H1 (cell line): ENCODE data around the gene IQCF5. TPM values are rescaled to one million over a fixed set of nuclear protein-coding genes. Genes with fewer than 3 reads are reported as not detected.

Experiments used
- CTCF ChIA-PET: fragments of 300-600 bp; sonication (Branson Sonifier 250); formaldehyde crosslinking; loops from one replicate; lab custom pipeline; 2021; ENCODE audit not compliant: partially characterized antibody; lab: Charles Lee
- POLR2A ChIA-PET: fragments of 300-600 bp; sonication (Branson Sonifier 250); formaldehyde crosslinking; loops from one replicate; lab custom pipeline; 2021; ENCODE audit warnings: inconsistent platforms; ENCODE audit not compliant: partially characterized antibody; lab: Charles Lee
- DNase-seq, 2 experiments: peaks; one replicate each; pipeline versions ENCODE4 v3.0.0 to v3.0.0-alpha.2; 2010 to 2022; ENCODE audit warnings: low spot score in 2 of 2, low read depth in 1 of 2, mixed read lengths in 1 of 2
- FAIRE-seq: peaks from 2 replicates; lab custom pipeline; 2011; peaks lifted over from hg19 to GRCh38; lab: Jason Lieb, UNC
- H2AFZ ChIP-seq: 2 replicates; pipeline ENCODE4 v1.8.1; 2012; ENCODE audit warnings: low read length, inconsistent platforms
- H2AK5ac ChIP-seq: 2 replicates; pipeline ENCODE4 v1.6.1; 2013; ENCODE audit warnings: low read depth, low read length
- H2BK120ac ChIP-seq: replicated peaks from 2 replicates; pipeline ENCODE3; 2013; ENCODE audit warnings: low read depth, low read length, inconsistent platforms
- H2BK12ac ChIP-seq: 2 replicates; pipeline ENCODE4 v1.6.1; 2013; ENCODE audit warnings: low read depth, low read length
- H2BK15ac ChIP-seq: 2 replicates; pipeline ENCODE4 v1.6.1; 2013; ENCODE audit warnings: low read length
- H2BK20ac ChIP-seq: 2 replicates; pipeline ENCODE4 v1.6.1; 2013; ENCODE audit warnings: low read length
- H2BK5ac ChIP-seq: 2 replicates; pipeline ENCODE4 v1.6.1; 2013; ENCODE audit warnings: low read depth, low read length
- H3K14ac ChIP-seq: 2 replicates; pipeline ENCODE4 v1.6.1; 2013; ENCODE audit warnings: inconsistent platforms; ENCODE audit not compliant: insufficient read length
- H3K18ac ChIP-seq: 2 replicates; pipeline ENCODE4 v1.6.1; 2013; ENCODE audit warnings: low read length; ENCODE audit errors: extremely low read depth
- H3K23ac ChIP-seq: 2 replicates; pipeline ENCODE4 v1.6.1; 2013; ENCODE audit warnings: inconsistent platforms; ENCODE audit not compliant: insufficient read length
- H3K23me2 ChIP-seq: 2 replicates; pipeline ENCODE4 v1.6.1; 2013; ENCODE audit warnings: low read depth, low read length
- H3K27ac ChIP-seq: 2 replicates; pipeline ENCODE4 v1.6.1; 2011; ENCODE audit warnings: low read depth, low read length, inconsistent platforms
- H3K27me3 ChIP-seq, 4 experiments: replicated peaks in 1 of 4; 1 replicate in 1 of 4; 2 replicates in 3 of 4; pipeline versions ENCODE4 v1.6.1 to v1.8.1; 2011 to 2013; ENCODE audit warnings: low read length in 3 of 4, mild to moderate bottlenecking in 3 of 4, inconsistent platforms in 2 of 4, mixed read lengths in 2 of 4, moderate library complexity in 1 of 4; ENCODE audit not compliant: control insufficient read depth in 3 of 4, insufficient read depth in 3 of 4; ENCODE audit errors: extremely low read depth in 1 of 4
- H3K36me3 ChIP-seq, 4 experiments: 2 replicates each; pipeline versions ENCODE4 v1.6.1 to v1.8.1; 2011 to 2013; ENCODE audit warnings: mild to moderate bottlenecking in 4 of 4, low read length in 3 of 4, moderate library complexity in 2 of 4, control low read depth in 1 of 4, inconsistent platforms in 1 of 4; ENCODE audit not compliant: insufficient read depth in 4 of 4, control insufficient read depth in 2 of 4
- H3K4ac ChIP-seq: replicated peaks from 2 replicates; pipeline ENCODE3; 2013; ENCODE audit warnings: low read length, low read depth, mixed read lengths, inconsistent platforms; ENCODE audit not compliant: insufficient read length
- H3K4me1 ChIP-seq, 4 experiments: replicated peaks in 1 of 4; 1 replicate in 1 of 4; 2 replicates in 3 of 4; pipeline versions ENCODE4 v1.6.1 to v1.8.1; 2011 to 2013; ENCODE audit warnings: low read length in 3 of 4, inconsistent platforms in 2 of 4, mixed read lengths in 1 of 4; ENCODE audit not compliant: insufficient read depth in 4 of 4, control insufficient read depth in 3 of 4
- H3K4me2 ChIP-seq, 2 experiments: 2 replicates each; pipeline versions ENCODE4 v1.6.1 to v1.8.1; 2011 to 2013; ENCODE audit warnings: low read depth in 2 of 2, low read length in 2 of 2, control low read depth in 1 of 2, inconsistent platforms in 1 of 2, mild to moderate bottlenecking in 1 of 2; ENCODE audit not compliant: insufficient read depth in 1 of 2
- H3K4me3 ChIP-seq, 4 experiments: fragments of 200-600, 300-600 bp in 1 of 4; sonication (generic), shearing (Covaris generic), sonication (Bioruptor Twin) in 1 of 4; 2 replicates each; pipeline versions ENCODE4 v1.5.1 to v1.8.1; 2011 to 2016; ENCODE audit warnings: low read length in 4 of 4, low read depth in 3 of 4, control low read depth in 2 of 4, inconsistent platforms in 2 of 4, mild to moderate bottlenecking in 2 of 4, mixed read lengths in 1 of 4, moderate library complexity in 1 of 4; ENCODE audit not compliant: insufficient read depth in 2 of 4; ENCODE audit errors: extremely low read depth in 1 of 4
- H3K56ac ChIP-seq: replicated peaks from 2 replicates; pipeline ENCODE3; 2013; ENCODE audit warnings: low read depth, mild to moderate bottlenecking, mixed read lengths, low read length, inconsistent platforms; ENCODE audit not compliant: insufficient read length
- H3K79me1 ChIP-seq: 2 replicates; pipeline ENCODE4 v1.6.1; 2013; ENCODE audit warnings: low read depth, low read length, control low read depth
- H3K79me2 ChIP-seq, 2 experiments: 2 replicates each; pipeline versions ENCODE4 v1.6.1 to v1.8.1; 2012 to 2013; ENCODE audit warnings: low read length in 2 of 2, mild to moderate bottlenecking in 2 of 2, inconsistent platforms in 1 of 2; ENCODE audit not compliant: insufficient read depth in 2 of 2, control insufficient read depth in 1 of 2
- H3K9ac ChIP-seq, 4 experiments: replicated peaks in 1 of 4; 1 replicate in 1 of 4; 2 replicates in 3 of 4; pipeline versions ENCODE4 v1.6.1 to v1.8.1; 2011 to 2013; ENCODE audit warnings: low read depth in 3 of 4, low read length in 3 of 4, control low read depth in 2 of 4, mild to moderate bottlenecking in 2 of 4, moderate library complexity in 2 of 4, inconsistent platforms in 1 of 4; ENCODE audit errors: extremely low read depth in 1 of 4
- H3K9me3 ChIP-seq, 2 experiments: 2 replicates each; pipeline versions ENCODE4 v1.6.1 to v1.8.1; 2012 to 2013; ENCODE audit warnings: mild to moderate bottlenecking in 2 of 2, moderate library complexity in 2 of 2, control low read depth in 1 of 2, inconsistent platforms in 1 of 2, low read depth in 1 of 2, low read length in 1 of 2, mixed read lengths in 1 of 2; ENCODE audit not compliant: insufficient read depth in 2 of 2
- H4K20me1 ChIP-seq, 2 experiments: replicated peaks in 1 of 2; 2 replicates each; pipeline versions ENCODE3 to v1.8.1; 2011 to 2013; ENCODE audit warnings: inconsistent platforms in 2 of 2, low read length in 2 of 2, mild to moderate bottlenecking in 1 of 2; ENCODE audit not compliant: insufficient read depth in 2 of 2, control insufficient read depth in 1 of 2
- H4K5ac ChIP-seq: 2 replicates; pipeline ENCODE4 v1.6.1; 2013; ENCODE audit warnings: low read length, low read depth, mixed read lengths, inconsistent platforms; ENCODE audit not compliant: insufficient read length
- H4K8ac ChIP-seq: 2 replicates; pipeline ENCODE4 v1.8.0; 2013; ENCODE audit warnings: mild to moderate bottlenecking, moderate library complexity, low read length, inconsistent platforms; ENCODE audit not compliant: insufficient read depth; ENCODE audit errors: extremely low read depth
- H4K91ac ChIP-seq: replicated peaks from 2 replicates; pipeline ENCODE3; 2013; ENCODE audit warnings: low read length, mixed read lengths, inconsistent platforms; ENCODE audit not compliant: insufficient read length
- POLR2AphosphoS5 ChIP-seq: IDR thresholded peaks from 2 replicates; pipeline ENCODE4 v1.6.1; 2011; ENCODE audit warnings: low read depth, low read length
- WGBS, 2 experiments: shearing (Covaris generic) in 1 of 2; methylation state at CpG; one replicate each; pipeline versions ENCODE4 v1.1.6 to v1.1.7; 2013 to 2015; ENCODE audit warnings: low lambda C conversion rate in 2 of 2, mixed read lengths in 2 of 2, inconsistent platforms in 1 of 2, low coverage in 1 of 2, missing lambda C conversion rate in 1 of 2; ENCODE audit not compliant: insufficient replicate concordance in 2 of 2, insufficient coverage in 1 of 2, insufficient read length in 1 of 2; ENCODE audit errors: extremely low coverage in 1 of 2, missing lambda C conversion rate in 1 of 2; 5-methylcytosine and 5-hydroxymethylcytosine counted together
- polyA plus RNA-seq, 7 experiments: library from polyadenylated mRNA; depleted of rRNA in 3 of 7; stranded (reverse) in 5 of 7; unstranded in 2 of 7; fragments of >200 nt in 5 of 7; fragments of 200-250 nt in 2 of 7; gene quantifications; 1 replicate in 5 of 7; 2 replicates in 1 of 7; 4 replicates in 1 of 7; pipeline versions ENCODE4 v1.2.1 to v1.2.3, GENCODE V29; 2011 to 2013; ENCODE audit warnings: missing spikeins in 2 of 7, mixed read lengths in 2 of 7
- total RNA-seq: library from RNA; stranded (reverse); fragmentation: NEBNext Ultra II Directional; extraction: Animal tissue kit (Norgen Biotek cat#: 25700); gene quantifications from 2 replicates; pipeline ENCODE4 v1.2.1, GENCODE V29; 2021

IQCF5 gene
- total and polyA plus RNA-seq, 2 of the 8 experiments (the other 6 are each of a cell fraction or from before 2014, with no cell fraction given): not detected

- Histone ChIP-seq H4K20me1 (no peaks in the 10 kb centered on the region), H2BK20ac (no peak overlapping the region), H4K8ac (no peak overlapping the region), H4K91ac (no peak overlapping the region), H3K14ac (no peak overlapping the region), H3K79me1 (no peaks in the 10 kb centered on the region), H4K5ac (no peak overlapping the region), H3K9ac (no peak overlapping the region), H3K9me3 (no peaks in the 10 kb centered on the region), H2BK15ac (no peak overlapping the region), H3K27me3 (no peaks in the 10 kb centered on the region), H3K4ac (no peak overlapping the region), H3K18ac (no peak overlapping the region), H3K4me2 (no peak overlapping the region), H3K27ac (no peak overlapping the region), H2BK12ac (no peak overlapping the region), H3K4me3 (no peak overlapping the region), H2AK5ac (no peak overlapping the region), H2BK120ac (no peak overlapping the region), H3K36me3 (no peaks in the 10 kb centered on the region), H3K79me2 (no peaks in the 10 kb centered on the region), H3K56ac (no peak overlapping the region), H2BK5ac (no peak overlapping the region), H3K23me2 (no peaks in the 10 kb centered on the region; the same call in 1 of the 2 replicates), H3K23ac (no peak overlapping the region), H3K4me1 (no peaks in the 10 kb centered on the region), H2AFZ (peak overlapping the region; percentile 79; the same call in 1 of the 2 replicates)
- FAIRE-seq (no peak), DNase-seq (no peak)
- ChIA-PET POLR2A (no interaction called here), CTCF (no interaction called here)
- 91% methylated on average over 2 of the region's 2 CpGs; no CpG with 5 or more reads in 1 of the 2 experiments for WGBS, 2 experiments
- no peak for TF ChIP-seq POLR2AphosphoS5
These were observed 6.1 kb downstream of the IQCF5 start for GRCh38 chr3:51869304-51869703.
